Prostate gland (tissue), 2 donors: Measurements from ENCODE around the gene OST4.

Experiments
- CTCF ChIP-seq, 4 experiments: fragments of 200-600 bp in 2 of 4; fragments of 450-650 bp in 2 of 4; sonication (generic) in 2 of 4; IDR thresholded peaks; 1 replicate in 3 of 4; 2 replicates in 1 of 4; pipeline ENCODE4 v1.5.1; 2016 to 2019; ENCODE audit warnings: antibody characterized with exemption in 4 of 4, mild to moderate bottlenecking in 2 of 4, moderate library complexity in 2 of 4
- POLR2A ChIP-seq: fragments of 450-650 bp; IDR thresholded peaks from one replicate; pipeline ENCODE4 v1.6.1; 2016; ENCODE audit warnings: antibody characterized with exemption, mild to moderate bottlenecking
- POLR2AphosphoS5 ChIP-seq: sonication (generic); formaldehyde crosslinking; IDR thresholded peaks from one replicate; pipeline ENCODE4 v1.6.1; 2017; ENCODE audit warnings: antibody characterized with exemption

DNA sequence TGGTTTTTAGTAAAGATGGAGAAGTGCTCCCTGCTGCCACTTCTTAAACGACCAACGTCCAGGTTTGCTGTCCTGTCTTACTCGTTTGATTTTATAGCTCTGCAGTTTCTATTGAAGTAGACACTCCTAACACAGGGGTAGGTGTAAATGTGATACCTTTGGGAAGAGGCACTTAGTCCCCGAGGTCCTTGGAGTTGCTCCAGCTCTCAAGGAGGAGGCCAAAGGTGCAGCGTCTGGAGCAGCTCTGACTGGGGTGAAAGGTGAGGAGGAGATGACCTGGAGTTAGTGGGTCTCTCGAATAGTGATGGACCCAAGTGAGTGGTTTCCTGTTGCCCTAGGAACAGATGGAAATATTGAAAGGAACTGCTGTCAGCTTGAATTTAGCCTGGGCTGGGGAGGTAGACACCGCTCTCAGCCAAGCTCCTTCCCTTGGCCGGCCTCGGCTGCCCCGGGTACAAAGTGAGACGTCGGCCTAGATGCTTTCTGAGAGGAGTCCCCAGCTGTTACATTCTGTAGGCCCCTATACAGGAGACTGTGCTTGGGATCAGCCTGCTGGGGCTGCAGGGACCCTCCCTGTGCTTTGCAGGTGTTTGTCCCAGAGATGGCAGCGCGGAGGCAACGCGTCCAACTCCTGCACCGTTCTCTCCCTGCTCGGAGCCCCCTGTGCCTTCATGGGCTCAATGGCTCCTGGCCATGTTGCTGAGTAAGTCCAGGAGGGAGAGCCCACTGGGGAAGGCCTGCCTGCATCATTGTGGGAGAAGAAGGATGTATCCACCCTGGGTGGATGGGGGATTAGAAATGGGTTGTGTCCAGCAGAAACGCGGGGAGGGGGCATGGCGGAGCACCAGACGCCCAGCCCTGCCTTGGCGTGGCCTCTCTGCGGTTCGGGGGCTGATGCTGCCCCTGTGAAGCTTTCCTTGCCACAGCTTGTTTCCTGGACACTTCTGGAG lies 20.6 kb upstream of the OST4 start:
- no peak for TF ChIP-seq POLR2A
- no peak for TF ChIP-seq POLR2AphosphoS5
- no peak for TF ChIP-seq CTCF (IDR thresholded peaks at IDR 0.05)
